ENCODE results near the gene CHCHD6.

CHCHD6 gene

GRCh38 chr3:126993436-126993835, 289.4 kb downstream of the CHCHD6 start:
- no peak for DNase-seq
- intact Hi-C loops (cut with DNase I): no loop called here

DNA sequence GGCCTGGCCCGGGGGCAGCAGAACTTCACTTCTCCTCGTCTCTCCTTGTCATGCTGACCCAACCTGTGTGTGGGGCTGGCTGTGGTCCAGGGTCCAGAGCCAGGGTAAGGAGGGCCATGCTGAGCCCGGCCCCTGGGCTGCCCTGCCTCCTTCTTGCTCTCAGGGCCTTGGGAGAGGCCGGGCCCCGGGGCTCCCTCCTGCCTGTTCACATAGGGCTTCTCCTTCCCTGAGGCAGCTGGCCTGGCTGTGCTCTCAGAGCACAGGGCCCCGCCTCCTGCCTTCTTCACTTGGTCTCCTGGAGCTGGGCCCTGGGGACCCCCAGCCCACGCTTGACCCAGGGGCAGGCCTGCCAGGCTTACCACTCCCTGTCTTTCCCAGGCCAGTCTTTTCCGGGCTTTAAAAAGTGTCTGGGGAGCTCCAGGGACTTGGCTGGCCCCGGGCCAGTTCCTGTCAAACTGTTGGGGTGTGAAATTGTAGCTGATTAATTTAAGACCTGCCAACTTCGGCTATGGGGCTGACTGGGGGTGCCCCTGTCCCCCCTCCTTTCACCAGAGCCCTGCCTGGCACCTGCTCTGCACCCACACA, 290.7 kb downstream of the CHCHD6 start:
- intact Hi-C loops (cut with DNase I): no loop called here
- DNase-seq: no peak

DNA sequence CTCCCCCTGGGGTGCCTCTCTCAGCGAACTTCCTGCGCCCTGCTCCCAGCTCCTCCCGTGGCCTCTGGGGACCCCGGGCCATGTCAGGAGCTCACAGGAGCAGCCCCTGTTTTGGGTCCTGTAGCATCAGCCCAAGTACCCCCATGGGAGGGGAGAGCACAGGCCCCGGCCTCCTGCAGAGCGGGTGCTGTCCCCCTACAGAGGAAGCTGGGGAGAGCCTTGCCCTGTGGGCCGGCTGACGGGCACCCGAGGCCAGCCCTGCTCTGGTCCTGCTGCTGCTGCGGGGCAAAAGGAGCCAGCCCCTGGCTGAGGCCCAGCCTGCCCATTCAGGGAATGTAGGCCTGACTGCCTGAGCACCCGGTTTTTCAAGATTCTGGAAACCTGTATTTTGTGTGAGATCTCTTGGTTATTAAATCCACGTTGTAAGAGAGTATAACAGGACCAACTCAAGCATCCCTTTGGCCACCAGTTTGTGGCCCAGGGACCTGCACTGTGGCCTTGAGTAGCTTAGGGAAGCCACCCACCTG, 291.3 kb downstream of the CHCHD6 start:
- no peak for DNase-seq
- intact Hi-C loops (cut with DNase I): no loop called here

DNA sequence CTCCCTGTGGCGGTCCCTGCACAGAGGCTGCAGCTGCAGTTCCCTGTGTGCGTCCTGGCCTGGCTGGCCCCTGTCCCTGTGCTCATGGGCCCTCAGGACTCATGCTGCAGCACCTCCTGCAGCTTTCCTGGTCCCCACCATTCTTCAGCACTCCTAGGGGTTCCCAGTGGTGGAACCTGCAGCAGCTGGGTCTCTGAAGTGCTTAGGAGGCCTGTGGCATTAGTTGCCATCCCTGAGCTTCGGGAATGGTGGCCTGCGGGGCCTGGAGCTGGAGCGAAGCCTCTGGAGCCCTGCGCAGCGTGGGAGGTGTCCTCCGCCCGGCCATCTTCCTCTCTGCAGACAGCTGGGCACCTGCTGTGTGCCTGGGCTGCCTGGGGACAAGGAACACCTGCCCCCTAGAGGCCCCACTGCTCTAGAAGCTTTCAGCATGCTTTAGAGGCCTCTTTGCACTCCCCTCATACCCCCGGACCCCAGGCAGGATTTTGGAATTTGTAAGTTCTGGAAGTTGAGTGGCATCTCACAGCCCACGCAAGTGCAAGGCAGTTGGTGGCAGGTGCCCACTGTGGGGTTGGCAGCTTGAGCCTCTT, 292.0 kb downstream of the CHCHD6 start:
- intact Hi-C loops (cut with DNase I): no loop called here
- no peak for DNase-seq

DNA sequence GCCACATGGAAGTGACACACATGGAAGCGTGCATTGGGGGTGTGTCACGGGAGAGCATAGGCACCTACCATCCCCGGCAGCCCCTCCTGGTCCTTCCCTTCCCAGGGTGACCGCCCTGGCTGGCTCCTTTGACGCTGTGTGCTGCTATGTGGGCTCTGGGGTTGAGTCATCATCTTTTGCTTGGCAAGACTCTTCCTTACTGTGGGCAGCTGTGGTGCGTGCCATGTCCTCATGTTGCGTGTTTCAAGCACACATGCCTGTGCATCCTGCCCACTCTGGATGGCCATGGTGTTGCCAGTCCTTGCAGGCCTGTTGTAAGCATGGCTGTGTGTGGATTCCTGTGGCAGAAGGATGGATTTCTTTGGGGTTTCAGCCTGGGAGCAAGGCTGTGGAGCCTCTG, 292.9 kb downstream of the CHCHD6 start:
- peak in 7 of 10 donors; percentile 34 to 95 (median 76) for DNase-seq
- intact Hi-C loops (cut with DNase I): no loop called here

DNA sequence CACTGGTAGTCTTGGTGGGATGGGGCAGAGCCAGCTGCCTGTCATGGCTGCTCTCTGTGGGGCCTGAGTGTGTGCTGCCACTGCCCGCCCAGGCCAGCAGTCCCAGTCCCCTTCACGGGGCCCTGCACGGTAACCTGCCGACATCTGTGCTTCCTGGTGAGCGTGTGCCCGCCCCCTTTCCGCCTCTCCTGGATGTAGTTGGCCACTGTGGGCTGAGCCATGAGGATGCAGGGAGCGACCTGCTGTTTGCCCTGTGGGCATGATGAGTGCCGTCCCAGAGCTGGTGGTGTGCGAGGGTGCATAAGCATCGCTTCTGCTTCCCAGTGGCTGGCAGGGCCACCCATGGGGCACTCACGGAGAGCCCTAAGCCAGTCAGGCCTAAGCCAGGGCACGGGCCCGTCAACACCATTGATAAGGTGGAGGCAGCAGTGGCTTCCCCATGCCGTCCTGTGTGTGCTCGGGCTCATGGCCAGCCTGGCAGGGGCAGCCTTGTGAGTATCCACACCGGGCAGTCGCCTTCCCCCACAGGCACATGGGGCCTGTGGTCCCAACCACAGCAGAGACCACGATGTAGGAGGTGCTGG, 293.5 kb downstream of the CHCHD6 start:
- intact Hi-C loops (cut with DNase I): no loop called here
- no peak for DNase-seq

GRCh38 chr3:126998320-126998719, 294.3 kb downstream of the CHCHD6 start:
- no peak for DNase-seq

GRCh38 chr3:126998728-126999127, 294.7 kb downstream of the CHCHD6 start:
- intact Hi-C loops (cut with DNase I): no loop called here
- DNase-seq: no peak

More at GRCh38 chr3:126998320-126998719, 294.3 kb downstream of the CHCHD6 start:
- intact Hi-C loops (cut with DNase I): no loop called here

DNA sequence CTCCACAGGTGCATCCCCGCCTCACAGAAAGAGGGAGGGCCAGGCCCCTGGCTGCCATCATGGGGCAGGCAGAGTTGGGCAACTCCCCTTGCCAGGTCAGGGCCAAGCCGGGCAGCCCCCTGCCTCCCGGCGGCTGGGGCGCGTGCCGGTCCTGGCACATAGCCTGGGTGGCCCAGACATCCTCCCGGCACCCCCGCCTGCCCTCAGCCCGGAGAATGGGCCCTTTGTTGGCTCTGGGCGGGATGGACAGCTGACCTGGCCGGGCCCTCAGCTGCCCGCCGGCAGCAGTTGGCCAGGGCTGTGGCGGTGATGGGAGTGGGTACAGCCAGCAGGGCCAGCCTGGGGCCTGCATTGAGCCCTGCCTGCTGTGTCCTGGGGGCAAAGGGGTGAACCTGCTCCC, 295.3 kb downstream of the CHCHD6 start:
- peak; percentile 46 to 96 (median 73) for DNase-seq
- intact Hi-C loops (cut with DNase I): no loop called here

- intact Hi-C loops (cut with DNase I): no loop called here
- no peak for DNase-seq
Measured at GRCh38 chr3:127000119-127000518, 296.1 kb downstream of the CHCHD6 start.

GRCh38 chr3:127000761-127001160, 296.7 kb downstream of the CHCHD6 start:
- intact Hi-C loops (cut with DNase I): no loop called here
- no peak for DNase-seq

- no peak for DNase-seq
- intact Hi-C loops (cut with DNase I): no loop called here
Measured at GRCh38 chr3:127001486-127002194, 297.6 kb downstream of the CHCHD6 start.

DNA sequence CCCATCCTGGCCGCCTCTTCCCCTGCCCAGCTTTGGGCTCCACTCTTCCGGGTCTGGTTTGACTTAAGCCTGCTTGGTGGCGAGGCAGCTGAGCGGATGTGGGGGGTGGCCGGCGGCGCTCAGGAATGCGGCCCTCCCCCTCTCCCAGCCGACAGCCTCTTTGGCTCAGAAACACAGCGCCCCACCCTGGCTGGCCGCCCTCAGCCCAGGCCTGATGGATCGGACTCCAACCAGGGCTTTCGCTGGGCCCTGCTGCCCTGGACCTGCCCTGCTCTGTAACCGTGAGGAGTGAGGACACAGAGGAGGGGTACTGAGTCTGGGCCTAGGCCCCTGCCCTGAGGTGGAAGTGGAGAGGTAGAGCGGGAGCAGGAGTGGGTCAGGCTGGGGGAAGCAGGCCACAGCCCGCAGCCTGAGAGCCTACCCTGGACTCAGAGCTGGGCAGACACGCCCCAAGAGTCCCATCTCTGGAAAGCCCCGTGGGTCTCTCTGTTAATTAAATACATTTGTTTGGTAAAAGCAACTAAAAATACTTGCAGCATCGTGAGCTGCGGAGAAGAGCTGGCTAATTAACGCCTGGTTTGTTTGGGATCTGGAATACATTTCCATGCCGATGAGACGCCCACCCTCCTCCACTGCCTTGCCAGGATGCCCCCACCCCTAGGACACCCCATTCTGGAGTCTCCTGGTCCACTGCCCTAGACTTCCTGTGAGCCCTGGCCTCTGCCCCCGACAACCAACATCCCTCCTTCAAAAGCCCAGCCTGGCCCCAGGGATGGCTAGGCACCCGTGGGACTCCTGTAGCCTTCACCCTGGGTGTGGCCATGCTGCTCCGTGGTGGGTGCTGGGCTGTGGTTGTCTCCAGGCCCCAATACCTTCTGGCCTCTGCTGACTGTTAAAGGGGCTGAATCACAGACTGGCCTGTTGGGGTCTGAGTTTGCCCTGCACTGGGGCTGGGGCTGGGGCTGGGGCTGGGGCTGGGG, 298.4 kb downstream of the CHCHD6 start:
- intact Hi-C loops (cut with DNase I): no loop called here
- DNase-seq: peak in 9 of 10 donors; percentile 40 to 93 (median 59)

- intact Hi-C loops (cut with DNase I): no loop called here
- no peak for DNase-seq
Measured at GRCh38 chr3:127003175-127003555, 299.1 kb downstream of the CHCHD6 start.

GRCh38 chr3:127003601-127004280, 299.7 kb downstream of the CHCHD6 start:
- DNase-seq: no peak
- intact Hi-C loops (cut with DNase I): no loop called here

- intact Hi-C loops (cut with DNase I): no loop called here
- DNase-seq: no peak
Measured at GRCh38 chr3:127004641-127005397, 300.8 kb downstream of the CHCHD6 start.

DNA sequence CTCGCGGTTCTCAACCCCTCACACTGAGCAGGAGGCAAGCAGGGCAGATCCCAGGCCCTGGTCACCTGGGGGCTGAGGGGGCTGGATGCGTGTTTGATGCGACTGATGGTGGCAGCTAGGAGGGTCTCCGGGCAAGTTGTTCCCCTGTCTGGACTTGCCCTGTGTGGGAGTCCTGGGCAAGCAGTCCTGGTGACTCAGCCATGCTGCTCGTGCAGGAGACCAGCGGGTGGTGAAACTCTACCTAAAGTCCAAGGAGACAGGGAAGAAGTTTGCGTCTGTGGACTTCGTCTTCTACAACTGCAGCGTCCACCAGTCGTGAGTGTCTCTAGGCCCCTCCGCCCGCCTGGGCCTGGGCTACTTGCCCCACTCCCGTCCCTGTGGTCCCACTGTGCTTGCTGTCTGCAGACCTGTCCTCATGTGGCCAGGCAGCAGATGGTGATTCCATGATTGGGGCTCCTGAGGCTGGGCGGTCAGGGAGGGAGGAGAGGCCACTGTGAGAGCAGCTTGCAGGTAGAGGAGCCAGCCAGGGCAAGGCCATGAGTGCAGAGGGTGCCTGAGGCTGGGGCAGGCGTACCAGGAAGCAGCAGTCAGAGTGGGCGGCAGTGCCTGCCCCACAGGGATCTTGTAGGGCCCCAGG, 301.9 kb downstream of the CHCHD6 start:
- intact Hi-C loops (cut with DNase I): no loop called here
- DNase-seq: no peak

DNA sequence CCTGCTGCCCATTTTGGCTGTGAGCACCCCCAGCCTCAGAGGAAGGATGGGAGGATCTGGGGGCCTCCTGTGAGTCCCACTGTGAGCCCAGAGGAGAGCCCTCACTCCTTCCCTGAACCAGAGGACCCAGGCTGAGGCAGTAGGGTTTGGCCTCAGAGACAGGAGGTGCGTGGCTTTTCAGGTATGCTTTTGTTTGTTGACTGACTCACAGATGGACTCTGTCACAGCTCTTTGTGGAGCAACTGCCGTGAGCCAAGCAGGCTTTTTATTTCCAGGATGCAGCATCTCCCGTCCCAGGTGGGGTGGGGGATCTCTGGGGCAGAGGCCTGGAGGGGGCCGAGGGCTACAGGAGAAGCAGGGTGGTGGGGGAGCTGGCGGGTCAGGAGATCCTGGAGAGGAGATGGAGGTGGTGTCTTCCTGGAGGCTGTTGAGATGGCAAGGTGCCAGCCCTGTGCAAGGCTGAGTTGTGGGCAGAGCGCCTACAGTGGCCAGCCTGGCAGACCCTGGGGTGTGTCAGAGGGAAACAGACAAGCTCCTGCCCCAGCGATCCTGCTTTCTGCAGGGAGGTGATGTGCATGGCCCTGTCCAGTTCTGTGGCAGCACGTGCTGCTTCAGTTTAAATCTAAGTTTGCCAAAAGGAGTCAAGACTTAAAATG, 302.9 kb downstream of the CHCHD6 start:
- intact Hi-C loops (cut with DNase I): no loop called here
- DNase-seq: no peak

All from posterior cingulate gyrus (tissue), 11 donors.